Measurements from ENCODE around the gene CTCFL.

DNA sequence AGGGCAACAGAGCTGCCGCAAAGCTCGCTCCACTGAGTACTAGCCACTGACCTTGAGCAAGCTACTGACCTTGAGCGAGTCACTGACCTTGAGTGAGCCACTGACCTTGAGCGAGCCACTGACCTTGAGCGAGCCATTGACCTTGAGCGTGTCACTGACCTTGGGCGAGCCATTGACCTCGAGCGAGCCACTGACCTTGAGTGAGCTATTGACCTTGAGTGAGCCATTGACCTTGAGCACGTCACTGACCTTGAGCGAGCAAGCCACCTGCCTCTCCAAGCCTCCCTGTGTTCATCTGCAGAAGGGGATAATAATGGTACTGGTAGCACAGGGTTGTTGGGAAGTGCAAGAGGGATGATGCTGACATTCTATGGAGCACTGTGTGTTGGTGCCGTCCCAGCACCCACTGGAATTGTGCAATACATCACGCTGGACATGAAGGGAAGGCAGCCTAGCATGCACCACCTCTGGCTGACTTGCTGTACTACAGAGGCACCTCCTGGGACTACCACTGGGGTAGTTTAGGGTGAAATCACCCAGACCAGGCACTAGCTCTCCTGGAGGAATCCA lies 60.2 kb downstream of the CTCFL start:
- TF ChIP-seq POLR2AphosphoS5 (IDR thresholded peaks at IDR 0.05), result peak in 1 of 3 donors; percentile 24
- no peak for TF ChIP-seq POLR2A (IDR thresholded peaks at IDR 0.05)
- TF ChIP-seq, protein P1, sequence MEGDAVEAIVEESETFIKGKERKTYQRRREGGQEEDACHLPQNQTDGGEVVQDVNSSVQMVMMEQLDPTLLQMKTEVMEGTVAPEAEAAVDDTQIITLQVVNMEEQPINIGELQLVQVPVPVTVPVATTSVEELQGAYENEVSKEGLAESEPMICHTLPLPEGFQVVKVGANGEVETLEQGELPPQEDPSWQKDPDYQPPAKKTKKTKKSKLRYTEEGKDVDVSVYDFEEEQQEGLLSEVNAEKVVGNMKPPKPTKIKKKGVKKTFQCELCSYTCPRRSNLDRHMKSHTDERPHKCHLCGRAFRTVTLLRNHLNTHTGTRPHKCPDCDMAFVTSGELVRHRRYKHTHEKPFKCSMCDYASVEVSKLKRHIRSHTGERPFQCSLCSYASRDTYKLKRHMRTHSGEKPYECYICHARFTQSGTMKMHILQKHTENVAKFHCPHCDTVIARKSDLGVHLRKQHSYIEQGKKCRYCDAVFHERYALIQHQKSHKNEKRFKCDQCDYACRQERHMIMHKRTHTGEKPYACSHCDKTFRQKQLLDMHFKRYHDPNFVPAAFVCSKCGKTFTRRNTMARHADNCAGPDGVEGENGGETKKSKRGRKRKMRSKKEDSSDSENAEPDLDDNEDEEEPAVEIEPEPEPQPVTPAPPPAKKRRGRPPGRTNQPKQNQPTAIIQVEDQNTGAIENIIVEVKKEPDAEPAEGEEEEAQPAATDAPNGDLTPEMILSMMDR (IDR thresholded peaks at IDR 0.05 in 8 of 11, conservative IDR thresholded peaks at IDR 0.05 in 3 of 11), result peak in 8 of 11 experiments; percentile 22 to 66 (median 46)

All from spleen (tissue), 7 donors.